ENCODE measurements around the gene APOD.

The APOD gene

DNA sequence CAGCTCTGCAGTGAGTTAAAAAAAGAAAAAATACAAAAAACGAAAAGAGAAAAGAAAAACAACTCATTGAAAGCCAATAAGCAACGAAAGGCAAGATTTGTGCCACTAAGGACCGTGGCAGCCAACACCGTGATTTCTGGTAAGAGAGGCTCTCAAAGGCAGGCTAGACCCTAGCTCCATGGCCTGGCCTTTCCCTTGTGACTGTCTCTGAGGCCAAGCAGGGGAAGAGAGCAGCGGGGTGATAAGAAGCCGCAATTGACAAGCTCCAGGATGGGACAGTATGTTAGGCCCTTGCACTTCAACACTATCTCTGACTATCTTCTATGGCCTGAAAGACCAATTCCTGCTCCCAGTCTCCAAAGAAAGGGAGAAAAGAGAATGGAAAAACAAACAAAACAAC, 12.4 kb downstream of the APOD start:
- Histone ChIP-seq H3K27me3 (ENCODE audit: control insufficient read depth, insufficient read depth, low read length) (no peaks in the 10 kb centered on the region), H3K36me3 (ENCODE audit: control insufficient read depth, insufficient read depth, low read length) (no peaks in the 10 kb centered on the region), H3K27ac (ENCODE audit: low read depth, low read length) (no peak overlapping the region), H3K9ac (ENCODE audit: low read length) (no peak overlapping the region), H3K4me3 (ENCODE audit: low read length) (no peak overlapping the region), H3K4me1 (ENCODE audit: control insufficient read depth, insufficient read depth, low read length) (no peaks in the 10 kb centered on the region)

DNA sequence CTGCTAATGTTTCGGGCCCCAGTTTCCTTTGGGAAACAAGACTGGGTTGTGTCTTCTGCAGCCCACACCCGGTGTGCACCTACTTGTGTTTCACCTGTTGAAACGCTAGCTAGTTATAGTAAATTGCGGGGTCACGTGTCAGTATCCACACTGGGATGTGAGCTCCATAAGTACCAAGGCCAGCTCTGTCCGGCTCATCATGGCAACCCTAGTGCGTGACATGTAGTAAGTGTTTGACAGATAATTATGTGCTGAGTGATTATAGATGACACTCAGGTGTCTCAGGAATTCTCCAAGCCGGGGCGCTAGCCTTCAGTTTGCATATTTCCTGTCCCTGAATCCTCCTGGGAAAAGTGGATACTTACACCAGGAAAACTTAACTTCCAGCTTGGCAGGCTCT, 12.8 kb downstream of the APOD start:
- Histone ChIP-seq H3K36me3 (ENCODE audit: control insufficient read depth, insufficient read depth, low read length) (no peaks in the 10 kb centered on the region), H3K27me3 (ENCODE audit: control insufficient read depth, insufficient read depth, low read length) (no peaks in the 10 kb centered on the region)

DNA sequence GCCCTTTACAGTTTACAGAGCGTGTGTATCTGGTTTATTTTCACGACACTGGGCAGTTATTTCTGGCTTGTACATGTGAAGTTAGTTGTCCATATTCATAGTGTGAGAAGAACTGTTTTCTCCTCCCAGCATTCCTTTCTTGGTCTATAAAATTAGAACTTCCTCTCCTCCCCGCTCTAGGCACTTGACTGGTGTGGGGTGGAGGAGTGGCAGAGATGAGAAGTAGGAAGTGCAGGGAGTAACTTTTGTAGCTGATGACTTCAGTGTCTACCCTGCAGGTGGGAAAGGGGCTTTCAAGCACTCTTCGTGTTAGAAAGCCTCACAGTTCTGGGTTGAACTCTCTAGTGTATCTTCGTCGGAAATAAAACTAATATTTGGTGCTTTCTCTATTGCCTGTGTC, 13.4 kb downstream of the APOD start:
- no peak overlapping the region for H3K27ac ChIP-seq (ENCODE audit: low read depth, low read length)
- H3K36me3 ChIP-seq (ENCODE audit: control insufficient read depth, insufficient read depth, low read length) = no peaks in the 10 kb centered on the region
- no peaks in the 10 kb centered on the region for H3K4me1 ChIP-seq (ENCODE audit: control insufficient read depth, insufficient read depth, low read length)
- no peaks in the 10 kb centered on the region for H3K27me3 ChIP-seq (ENCODE audit: control insufficient read depth, insufficient read depth, low read length)
- H3K9ac ChIP-seq (ENCODE audit: low read length) = no peak overlapping the region
- H3K4me3 ChIP-seq (ENCODE audit: low read length) = no peak overlapping the region

More for the DNA sequence above, 12.8 kb downstream of the APOD start:
- Histone ChIP-seq H3K9ac (ENCODE audit: low read length) (no peak overlapping the region), H3K27ac (ENCODE audit: low read depth, low read length) (no peak overlapping the region), H3K4me3 (ENCODE audit: low read length) (no peak overlapping the region), H3K4me1 (ENCODE audit: control insufficient read depth, insufficient read depth, low read length) (no peaks in the 10 kb centered on the region)

DNA sequence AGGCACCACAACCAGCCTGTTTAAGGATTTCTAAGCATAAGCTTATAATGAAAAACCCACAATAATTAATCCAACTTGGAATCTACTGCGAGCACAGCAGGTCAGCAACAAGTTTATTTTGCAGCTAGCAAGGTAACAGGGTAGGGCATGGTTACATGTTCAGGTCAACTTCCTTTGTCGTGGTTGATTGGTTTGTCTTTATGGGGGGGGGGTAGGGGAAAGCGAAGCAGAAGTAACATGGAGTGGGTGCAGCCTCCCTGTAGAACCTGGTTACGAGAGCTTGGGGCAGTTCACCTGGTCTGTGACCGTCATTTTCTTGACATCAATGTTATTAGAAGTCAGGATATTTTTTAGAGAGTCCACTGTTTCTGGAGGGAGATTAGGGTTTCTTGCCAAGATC, 15.1 kb downstream of the APOD start:
- Histone ChIP-seq H3K4me3 (ENCODE audit: low read length) (no peak overlapping the region), H3K27me3 (ENCODE audit: control insufficient read depth, insufficient read depth, low read length) (no peaks in the 10 kb centered on the region), H3K4me1 (ENCODE audit: control insufficient read depth, insufficient read depth, low read length) (no peaks in the 10 kb centered on the region), H3K36me3 (ENCODE audit: control insufficient read depth, insufficient read depth, low read length) (no peaks in the 10 kb centered on the region), H3K9ac (ENCODE audit: low read length) (no peak overlapping the region), H3K27ac (ENCODE audit: low read depth, low read length) (no peak overlapping the region)

DNA sequence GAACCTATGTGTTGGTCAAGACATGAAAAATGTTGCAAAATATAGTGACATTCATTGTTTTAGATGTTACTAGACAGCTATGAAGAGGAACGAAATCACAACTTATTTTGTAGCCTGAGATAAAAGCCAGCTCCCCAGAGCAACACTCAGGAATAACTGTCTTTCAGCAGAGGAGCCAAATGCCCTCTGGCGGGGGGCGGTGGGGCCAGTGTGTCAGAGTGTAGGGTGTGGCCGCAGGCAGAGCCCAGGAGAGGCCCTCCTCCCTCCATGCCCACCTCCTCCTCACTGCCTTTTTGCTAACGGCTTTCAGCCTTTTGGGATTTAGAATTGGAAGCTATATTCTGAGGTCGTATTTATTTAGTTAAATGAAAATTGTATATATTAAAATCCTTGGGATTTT, 16.9 kb downstream of the APOD start:
- Histone ChIP-seq H3K27ac (ENCODE audit: low read depth, low read length) (no peak overlapping the region), H3K36me3 (ENCODE audit: control insufficient read depth, insufficient read depth, low read length) (no peaks in the 10 kb centered on the region), H3K4me3 (ENCODE audit: low read length) (no peak overlapping the region), H3K4me1 (ENCODE audit: control insufficient read depth, insufficient read depth, low read length) (no peaks in the 10 kb centered on the region), H3K27me3 (ENCODE audit: control insufficient read depth, insufficient read depth, low read length) (no peaks in the 10 kb centered on the region), H3K9ac (ENCODE audit: low read length) (no peak overlapping the region)

DNA sequence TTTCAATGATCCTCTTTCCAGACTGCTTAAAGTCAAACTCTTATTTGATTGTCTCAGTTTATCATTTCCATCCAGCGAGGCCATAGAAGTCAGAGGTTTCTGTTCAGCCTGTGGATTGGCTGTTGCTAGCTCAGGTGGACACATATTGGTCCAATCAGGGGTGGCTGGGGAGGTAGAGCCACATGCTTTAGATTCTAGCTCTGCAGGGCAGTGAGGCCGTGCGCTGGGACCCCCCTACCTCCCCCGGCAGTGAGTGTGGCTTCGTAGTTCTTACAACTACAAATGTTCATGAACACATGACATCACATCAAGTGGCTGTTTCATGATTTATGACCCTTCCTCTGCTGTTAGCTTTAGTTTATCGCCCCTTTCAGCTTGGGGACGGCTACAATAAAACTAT, 18.0 kb downstream of the APOD start:
- no peak overlapping the region for H3K27ac ChIP-seq (ENCODE audit: low read depth, low read length)
- H3K4me1 ChIP-seq (ENCODE audit: control insufficient read depth, insufficient read depth, low read length) = no peaks in the 10 kb centered on the region
- H3K36me3 ChIP-seq (ENCODE audit: control insufficient read depth, insufficient read depth, low read length) = no peaks in the 10 kb centered on the region
- no peaks in the 10 kb centered on the region for H3K27me3 ChIP-seq (ENCODE audit: control insufficient read depth, insufficient read depth, low read length)
- no peak overlapping the region for H3K9ac ChIP-seq (ENCODE audit: low read length)
- H3K4me3 ChIP-seq (ENCODE audit: low read length) = no peak overlapping the region

DNA sequence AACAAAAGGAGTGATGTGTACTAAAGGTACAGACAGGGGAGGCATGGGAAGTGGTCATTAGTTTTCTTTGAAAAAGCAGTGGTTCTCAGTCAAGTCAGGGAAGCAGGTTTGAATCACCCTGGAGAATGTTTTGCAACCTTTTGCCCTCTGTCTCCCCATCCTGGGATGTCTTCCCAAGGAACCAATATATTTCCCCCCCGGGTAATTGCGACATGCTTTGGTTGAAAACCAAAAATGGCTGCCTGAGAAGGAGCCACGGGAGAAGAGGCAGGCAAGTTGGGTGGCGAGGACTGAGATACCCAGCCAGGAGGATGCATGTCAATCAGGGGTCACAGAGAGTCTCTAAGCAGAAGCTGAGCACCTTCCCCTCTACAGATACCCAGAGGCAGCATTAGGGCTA, 20.4 kb downstream of the APOD start:
- no peak overlapping the region for H3K9ac ChIP-seq (ENCODE audit: low read length)
- no peaks in the 10 kb centered on the region for H3K36me3 ChIP-seq (ENCODE audit: control insufficient read depth, insufficient read depth, low read length)
- H3K27me3 ChIP-seq (ENCODE audit: control insufficient read depth, insufficient read depth, low read length) = no peaks in the 10 kb centered on the region
- H3K4me3 ChIP-seq (ENCODE audit: low read length) = no peak overlapping the region
- H3K4me1 ChIP-seq (ENCODE audit: control insufficient read depth, insufficient read depth, low read length) = no peaks in the 10 kb centered on the region
- H3K27ac ChIP-seq (ENCODE audit: low read depth, low read length) = no peak overlapping the region

DNA sequence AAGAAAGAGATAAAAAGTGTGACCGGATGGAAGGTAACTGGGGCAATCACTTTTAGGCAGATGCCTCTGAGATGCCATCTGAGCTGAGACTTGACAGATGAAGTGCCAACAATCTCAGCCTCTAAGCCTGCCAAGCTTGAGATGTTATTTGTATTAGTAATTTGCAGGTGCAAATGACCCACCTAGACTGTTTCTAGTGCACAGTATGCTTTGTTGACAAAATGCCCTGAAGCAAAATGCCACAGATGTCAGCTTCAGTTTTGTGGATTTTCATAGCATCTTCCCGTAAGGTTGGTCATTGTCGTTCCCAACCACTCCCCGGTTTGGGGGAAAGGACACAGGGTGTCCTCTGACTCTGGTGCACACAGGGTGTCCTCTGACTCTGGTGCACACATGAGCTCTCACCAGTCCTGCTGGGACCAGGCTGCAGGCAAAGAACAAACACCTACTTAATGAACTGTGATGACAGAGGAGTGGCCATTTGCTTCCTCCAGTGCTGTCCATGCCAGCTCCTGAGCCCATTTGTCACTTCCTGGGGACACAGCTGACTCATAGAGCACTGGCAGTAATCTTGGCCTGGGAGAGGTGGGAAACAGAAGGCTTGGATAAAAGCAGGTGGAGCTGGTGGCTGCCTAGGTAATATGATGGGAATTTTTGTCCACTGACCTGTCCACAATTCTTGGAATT, 23.9 kb downstream of the APOD start:
- H3K9ac ChIP-seq (ENCODE audit: low read length) = no peak overlapping the region
- H3K27ac ChIP-seq (ENCODE audit: low read depth, low read length) = no peak overlapping the region
- H3K4me1 ChIP-seq (ENCODE audit: control insufficient read depth, insufficient read depth, low read length) = no peaks in the 10 kb centered on the region

DNA sequence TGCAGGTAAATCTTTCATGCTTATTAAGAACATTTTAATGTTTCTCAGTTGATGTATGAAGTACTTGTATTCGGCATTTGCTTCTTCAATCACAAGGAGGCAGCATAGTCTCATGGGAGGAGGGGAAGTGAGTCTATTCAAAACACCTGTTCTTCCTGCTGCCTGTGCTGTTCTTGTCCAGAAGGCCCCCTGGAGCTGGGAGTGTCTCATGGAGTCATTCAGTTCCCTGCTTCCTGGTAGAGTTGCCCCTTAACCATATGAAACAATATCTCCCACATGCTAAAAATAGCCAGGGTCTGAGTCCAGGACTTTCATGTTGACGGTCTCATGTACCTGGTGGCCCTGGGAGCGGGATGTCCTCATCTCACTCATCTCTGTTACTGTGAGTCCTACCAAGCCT, 25.1 kb downstream of the APOD start:
- Histone ChIP-seq H3K4me3 (ENCODE audit: low read length) (no peak overlapping the region), H3K27me3 (ENCODE audit: control insufficient read depth, insufficient read depth, low read length) (no peaks in the 10 kb centered on the region), H3K36me3 (ENCODE audit: control insufficient read depth, insufficient read depth, low read length) (no peaks in the 10 kb centered on the region), H3K9ac (ENCODE audit: low read length) (no peak overlapping the region), H3K4me1 (ENCODE audit: control insufficient read depth, insufficient read depth, low read length) (no peaks in the 10 kb centered on the region), H3K27ac (ENCODE audit: low read depth, low read length) (no peak overlapping the region)

More for the DNA sequence above, 23.9 kb downstream of the APOD start:
- Histone ChIP-seq H3K4me3 (ENCODE audit: low read length) (no peak overlapping the region), H3K36me3 (ENCODE audit: control insufficient read depth, insufficient read depth, low read length) (no peaks in the 10 kb centered on the region), H3K27me3 (ENCODE audit: control insufficient read depth, insufficient read depth, low read length) (no peaks in the 10 kb centered on the region)

DNA sequence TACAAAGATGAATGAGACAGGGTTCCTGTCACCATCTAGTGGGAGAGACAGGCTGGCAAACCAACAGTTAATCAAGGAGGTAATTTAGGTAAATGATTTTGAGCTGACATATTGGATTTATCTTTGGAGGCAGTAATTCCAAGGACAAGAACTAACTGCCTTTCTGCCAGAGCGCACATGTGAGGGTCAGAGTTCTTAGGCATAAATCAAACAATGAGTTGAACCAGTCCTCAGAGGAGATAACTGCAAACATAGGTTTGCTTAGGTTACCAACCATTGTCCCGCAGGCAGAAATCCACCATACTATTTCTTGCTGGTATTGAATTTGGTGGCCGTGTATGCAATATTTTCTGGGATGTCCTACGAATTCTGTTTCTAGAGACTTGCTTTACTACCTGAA, 26.4 kb downstream of the APOD start:
- Histone ChIP-seq H3K27me3 (ENCODE audit: control insufficient read depth, insufficient read depth, low read length) (no peaks in the 10 kb centered on the region), H3K4me1 (ENCODE audit: control insufficient read depth, insufficient read depth, low read length) (no peaks in the 10 kb centered on the region), H3K36me3 (ENCODE audit: control insufficient read depth, insufficient read depth, low read length) (no peaks in the 10 kb centered on the region), H3K9ac (ENCODE audit: low read length) (no peak overlapping the region), H3K27ac (ENCODE audit: low read depth, low read length) (no peak overlapping the region), H3K4me3 (ENCODE audit: low read length) (no peak overlapping the region)

DNA sequence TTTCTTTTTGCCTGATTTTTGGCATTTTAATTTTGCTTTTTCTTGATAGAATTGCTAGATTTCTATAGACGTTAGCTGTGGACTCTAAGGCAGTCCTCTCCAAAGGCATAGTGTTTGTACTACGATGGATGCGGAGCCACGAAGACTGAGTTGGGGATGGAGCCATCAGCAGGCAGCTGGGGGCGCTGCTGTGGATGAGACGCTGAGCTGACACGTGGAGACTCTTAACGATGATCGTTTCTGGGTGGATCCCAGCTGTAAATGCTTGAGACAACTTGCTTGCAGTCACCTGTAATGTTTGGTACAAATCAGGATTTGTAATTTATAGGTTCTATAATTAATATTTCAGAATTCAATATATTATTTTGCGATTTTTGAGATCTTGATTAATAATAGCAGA, 27.4 kb downstream of the APOD start:
- no peak overlapping the region for H3K27ac ChIP-seq (ENCODE audit: low read depth, low read length)
- H3K9ac ChIP-seq (ENCODE audit: low read length) = no peak overlapping the region
- no peaks in the 10 kb centered on the region for H3K36me3 ChIP-seq (ENCODE audit: control insufficient read depth, insufficient read depth, low read length)
- H3K4me3 ChIP-seq (ENCODE audit: low read length) = no peak overlapping the region
- H3K4me1 ChIP-seq (ENCODE audit: control insufficient read depth, insufficient read depth, low read length) = no peaks in the 10 kb centered on the region
- H3K27me3 ChIP-seq (ENCODE audit: control insufficient read depth, insufficient read depth, low read length) = no peaks in the 10 kb centered on the region

DNA sequence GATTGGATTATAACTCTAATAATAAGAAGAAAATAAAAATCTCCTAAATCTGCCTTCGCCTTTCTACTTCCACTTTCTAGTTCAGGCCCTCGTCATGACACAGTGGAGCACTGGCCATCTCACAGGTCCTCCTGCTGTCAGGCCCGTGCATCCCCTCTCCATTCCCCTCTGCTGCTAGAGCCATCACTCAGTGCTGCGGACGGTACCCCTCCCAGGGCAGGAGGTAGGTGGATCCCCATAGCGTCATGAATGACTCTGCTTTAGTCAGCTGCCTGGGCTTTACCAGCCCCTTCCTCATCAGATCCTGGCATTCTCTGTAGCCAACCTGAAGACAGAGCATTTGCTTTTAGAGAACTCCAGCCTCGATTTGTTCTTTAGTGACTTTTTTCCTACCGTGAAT, 28.6 kb downstream of the APOD start:
- Histone ChIP-seq H3K27me3 (ENCODE audit: control insufficient read depth, insufficient read depth, low read length) (no peaks in the 10 kb centered on the region), H3K4me3 (ENCODE audit: low read length) (no peak overlapping the region), H3K4me1 (ENCODE audit: control insufficient read depth, insufficient read depth, low read length) (no peaks in the 10 kb centered on the region), H3K27ac (ENCODE audit: low read depth, low read length) (no peak overlapping the region), H3K36me3 (ENCODE audit: control insufficient read depth, insufficient read depth, low read length) (no peaks in the 10 kb centered on the region), H3K9ac (ENCODE audit: low read length) (no peak overlapping the region)

DNA sequence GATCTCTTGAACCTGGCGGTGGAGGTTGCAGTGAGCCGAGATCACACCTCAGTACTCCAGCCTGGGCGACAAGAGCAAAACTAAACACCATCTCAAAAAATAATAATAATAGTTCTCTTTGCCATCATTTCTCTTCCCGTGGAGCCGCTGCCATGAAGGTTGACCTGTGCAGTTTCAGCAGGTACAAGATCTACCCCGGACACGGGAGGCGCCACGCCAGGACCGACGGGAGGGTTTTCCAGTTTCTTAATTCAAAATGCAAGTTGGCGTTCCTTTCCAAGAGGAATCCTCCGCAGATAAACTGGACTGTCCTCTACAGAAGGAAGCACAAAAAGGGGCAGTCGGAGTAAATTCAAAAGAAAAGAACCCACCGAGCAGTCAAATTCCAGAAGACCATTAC, 29.3 kb downstream of the APOD start:
- Histone ChIP-seq H3K4me1 (ENCODE audit: control insufficient read depth, insufficient read depth, low read length) (no peaks in the 10 kb centered on the region), H3K4me3 (ENCODE audit: low read length) (no peak overlapping the region), H3K9ac (ENCODE audit: low read length) (no peak overlapping the region), H3K27ac (ENCODE audit: low read depth, low read length) (no peak overlapping the region), H3K27me3 (ENCODE audit: control insufficient read depth, insufficient read depth, low read length) (no peaks in the 10 kb centered on the region), H3K36me3 (ENCODE audit: control insufficient read depth, insufficient read depth, low read length) (no peaks in the 10 kb centered on the region)

Measured in rectal smooth muscle tissue (tissue), 1 donor.